ENCODE measurements around the gene MS4A18. TPM values are rescaled to one million over a fixed set of nuclear protein-coding genes. Genes with fewer than 3 reads are reported as not detected.

The MS4A18 gene
- total and polyA plus RNA-seq, 4 donors: not detected

GRCh38 chr11:60767388-60767811, 42.9 kb downstream of the MS4A18 start:
- intact Hi-C loops (cut with DNase I): no loop called here
- no peak overlapping the region for H3K4me3 ChIP-seq (ENCODE audit: low read length in 2 of 2)
- no peak overlapping the region for H3K27ac ChIP-seq (ENCODE audit: low read depth in 1 of 2, low read length in 2 of 2)
- no peaks in the 10 kb centered on the region for H3K4me1 ChIP-seq (ENCODE audit: control insufficient read depth in 1 of 2, insufficient read depth in 2 of 2, low read length in 2 of 2)
- ATAC-seq (ENCODE audit: low FRiP score) (no peak), DNase-seq (peak in 1 of 2 donors; percentile 45)
- 27 to 29% methylated on average over 26 of the region's 26 CpGs for WGBS, 2 donors
- no peaks in the 10 kb centered on the region for H3K36me3 ChIP-seq (ENCODE audit: control insufficient read depth in 1 of 2, insufficient read depth in 2 of 2, low read length in 1 of 2)
- no peaks in the 10 kb centered on the region for H3K9me3 ChIP-seq (ENCODE audit: control insufficient read depth, low read length)
- peaks cover 0 to 2% of the 10 kb centered on the region in 2 donors for H3K27me3 ChIP-seq (ENCODE audit: control insufficient read depth in 1 of 2, insufficient read depth in 2 of 2, low read length in 1 of 2)

GRCh38 chr11:60768202-60768601, 43.7 kb downstream of the MS4A18 start:
- H3K4me3 ChIP-seq (ENCODE audit: low read length in 2 of 2): no peak overlapping the region
- intact Hi-C loops (cut with DNase I): no loop called here
- no peak overlapping the region for H3K27ac ChIP-seq (ENCODE audit: low read depth in 1 of 2, low read length in 2 of 2)
- H3K27me3 ChIP-seq (ENCODE audit: control insufficient read depth in 1 of 2, insufficient read depth in 2 of 2, low read length in 1 of 2): peaks cover 0 to 2% of the 10 kb centered on the region in 2 donors
- no peaks in the 10 kb centered on the region for H3K9me3 ChIP-seq (ENCODE audit: control insufficient read depth, low read length)
- DNase-seq (peak in 1 of 2 donors; percentile 55), ATAC-seq (ENCODE audit: low FRiP score) (no peak)
- H3K36me3 ChIP-seq (ENCODE audit: control insufficient read depth in 1 of 2, insufficient read depth in 2 of 2, low read length in 1 of 2): no peaks in the 10 kb centered on the region
- no peaks in the 10 kb centered on the region for H3K4me1 ChIP-seq (ENCODE audit: control insufficient read depth in 1 of 2, insufficient read depth in 2 of 2, low read length in 2 of 2)
- WGBS, 2 donors: 93 to 94% methylated on average over 8 of the region's 8 CpGs

- no peaks in the 10 kb centered on the region for H3K4me1 ChIP-seq (ENCODE audit: control insufficient read depth in 1 of 2, insufficient read depth in 2 of 2, low read length in 2 of 2)
- peaks cover 0 to 2% of the 10 kb centered on the region in 2 donors for H3K27me3 ChIP-seq (ENCODE audit: control insufficient read depth in 1 of 2, insufficient read depth in 2 of 2, low read length in 1 of 2)
- ATAC-seq (ENCODE audit: low FRiP score) (no peak), DNase-seq (peak in 1 of 2 donors; percentile 30)
- no peaks in the 10 kb centered on the region for H3K36me3 ChIP-seq (ENCODE audit: control insufficient read depth in 1 of 2, insufficient read depth in 2 of 2, low read length in 1 of 2)
- H3K4me3 ChIP-seq (ENCODE audit: low read length in 2 of 2): no peak overlapping the region
- no peaks in the 10 kb centered on the region for H3K9me3 ChIP-seq (ENCODE audit: control insufficient read depth, low read length)
- WGBS, 2 donors: 64 to 71% methylated on average over 4 of the region's 4 CpGs
- intact Hi-C loops (cut with DNase I): no loop called here
- no peak overlapping the region for H3K27ac ChIP-seq (ENCODE audit: low read depth in 1 of 2, low read length in 2 of 2)
These were observed 44.8 kb downstream of the MS4A18 start for GRCh38 chr11:60769273-60769672.

GRCh38 chr11:60769811-60770210, 45.3 kb downstream of the MS4A18 start:
- no peak overlapping the region for H3K27ac ChIP-seq (ENCODE audit: low read depth in 1 of 2, low read length in 2 of 2)
- ATAC-seq (ENCODE audit: low FRiP score) (no peak), DNase-seq (peak in 1 of 2 donors; percentile 57)
- intact Hi-C loops (cut with DNase I): no loop called here
- H3K4me1 ChIP-seq (ENCODE audit: control insufficient read depth in 1 of 2, insufficient read depth in 2 of 2, low read length in 2 of 2): no peaks in the 10 kb centered on the region
- WGBS, 2 donors: 86 to 90% methylated on average over 11 of the region's 11 CpGs
- H3K4me3 ChIP-seq (ENCODE audit: low read length in 2 of 2): no peak overlapping the region
- no peaks in the 10 kb centered on the region for H3K9me3 ChIP-seq (ENCODE audit: control insufficient read depth, low read length)
- H3K27me3 ChIP-seq (ENCODE audit: control insufficient read depth in 1 of 2, insufficient read depth in 2 of 2, low read length in 1 of 2): peaks cover 0 to 2% of the 10 kb centered on the region in 2 donors
- no peaks in the 10 kb centered on the region for H3K36me3 ChIP-seq (ENCODE audit: control insufficient read depth in 1 of 2, insufficient read depth in 2 of 2, low read length in 1 of 2)

- peak in 1 of 2 donors; percentile 55 for DNase-seq
- no peaks in the 10 kb centered on the region for H3K4me1 ChIP-seq (ENCODE audit: control insufficient read depth in 1 of 2, insufficient read depth in 2 of 2, low read length in 2 of 2)
These were observed 46.6 kb downstream of the MS4A18 start for GRCh38 chr11:60771146-60771545.

GRCh38 chr11:60771879-60772525, 47.5 kb downstream of the MS4A18 start:
- ATAC-seq (ENCODE audit: low FRiP score): no peak
- Histone ChIP-seq H3K4me3 (ENCODE audit: low read length in 2 of 2) (no peak overlapping the region), H3K36me3 (ENCODE audit: control insufficient read depth in 1 of 2, insufficient read depth in 2 of 2, low read length in 1 of 2) (no peaks in the 10 kb centered on the region), H3K27me3 (ENCODE audit: control insufficient read depth in 1 of 2, insufficient read depth in 2 of 2, low read length in 1 of 2) (no peaks in the 10 kb centered on the region), H3K9me3 (ENCODE audit: control insufficient read depth, low read length) (no peaks in the 10 kb centered on the region), H3K27ac (ENCODE audit: low read depth in 1 of 2, low read length in 2 of 2) (no peak overlapping the region), H3K4me1 (ENCODE audit: control insufficient read depth in 1 of 2, insufficient read depth in 2 of 2, low read length in 2 of 2) (no peaks in the 10 kb centered on the region)
- intact Hi-C loops (cut with DNase I): no loop called here
- DNase-seq: peak in 1 of 2 donors; percentile 38
- 87 to 89% methylated on average over 16 of the region's 16 CpGs for WGBS, 2 donors

More at GRCh38 chr11:60771146-60771545, 46.6 kb downstream of the MS4A18 start:
- Histone ChIP-seq H3K9me3 (ENCODE audit: control insufficient read depth, low read length) (no peaks in the 10 kb centered on the region), H3K27me3 (ENCODE audit: control insufficient read depth in 1 of 2, insufficient read depth in 2 of 2, low read length in 1 of 2) (peaks cover 0 to 2% of the 10 kb centered on the region in 2 donors), H3K4me3 (ENCODE audit: low read length in 2 of 2) (no peak overlapping the region), H3K27ac (ENCODE audit: low read depth in 1 of 2, low read length in 2 of 2) (no peak overlapping the region), H3K36me3 (ENCODE audit: control insufficient read depth in 1 of 2, insufficient read depth in 2 of 2, low read length in 1 of 2) (no peaks in the 10 kb centered on the region)
- intact Hi-C loops (cut with DNase I): no loop called here
- ATAC-seq (ENCODE audit: low FRiP score): no peak
- WGBS, 2 donors: 92 to 96% methylated on average over 4 of the region's 4 CpGs

GRCh38 chr11:60772666-60773065, 48.1 kb downstream of the MS4A18 start:
- Histone ChIP-seq H3K4me3 (ENCODE audit: low read length in 2 of 2) (no peak overlapping the region), H3K4me1 (ENCODE audit: control insufficient read depth in 1 of 2, insufficient read depth in 2 of 2, low read length in 2 of 2) (no peaks in the 10 kb centered on the region)
- ATAC-seq (ENCODE audit: low FRiP score): no peak

GRCh38 chr11:60774726-60775125, 50.2 kb downstream of the MS4A18 start:
- Histone ChIP-seq H3K36me3 (ENCODE audit: control insufficient read depth in 1 of 2, insufficient read depth in 2 of 2, low read length in 1 of 2) (no peaks in the 10 kb centered on the region), H3K27me3 (ENCODE audit: control insufficient read depth in 1 of 2, insufficient read depth in 2 of 2, low read length in 1 of 2) (no peaks in the 10 kb centered on the region), H3K4me1 (ENCODE audit: control insufficient read depth in 1 of 2, insufficient read depth in 2 of 2, low read length in 2 of 2) (no peaks in the 10 kb centered on the region), H3K9me3 (ENCODE audit: control insufficient read depth, low read length) (no peaks in the 10 kb centered on the region), H3K4me3 (ENCODE audit: low read length in 2 of 2) (no peak overlapping the region), H3K27ac (ENCODE audit: low read depth in 1 of 2, low read length in 2 of 2) (no peak overlapping the region)
- intact Hi-C loops (cut with DNase I): loop anchor here (5.0 kb wide), 2 partner anchors 123 to 128 kb away; no protein-coding TSS in a partner anchor
- no peak for ATAC-seq (ENCODE audit: low FRiP score)
- DNase-seq: peak in 1 of 2 donors; percentile 62
- 77 to 84% methylated on average over 13 of the region's 13 CpGs for WGBS, 2 donors

More at GRCh38 chr11:60772666-60773065, 48.1 kb downstream of the MS4A18 start:
- Histone ChIP-seq H3K27ac (ENCODE audit: low read depth in 1 of 2, low read length in 2 of 2) (no peak overlapping the region), H3K9me3 (ENCODE audit: control insufficient read depth, low read length) (no peaks in the 10 kb centered on the region), H3K36me3 (ENCODE audit: control insufficient read depth in 1 of 2, insufficient read depth in 2 of 2, low read length in 1 of 2) (no peaks in the 10 kb centered on the region), H3K27me3 (ENCODE audit: control insufficient read depth in 1 of 2, insufficient read depth in 2 of 2, low read length in 1 of 2) (no peaks in the 10 kb centered on the region)
- intact Hi-C loops (cut with DNase I): no loop called here
- WGBS, 2 donors: 93 to 98% methylated on average over 6 to 8 of the region's 8 CpGs
- DNase-seq: peak in 1 of 2 donors; percentile 55

- WGBS, 2 donors: 1 to 4% methylated on average over 15 of the region's 15 CpGs
- no peak overlapping the region for H3K27ac ChIP-seq (ENCODE audit: low read depth in 1 of 2, low read length in 2 of 2)
- no peaks in the 10 kb centered on the region for H3K4me1 ChIP-seq (ENCODE audit: control insufficient read depth in 1 of 2, insufficient read depth in 2 of 2, low read length in 2 of 2)
- no peaks in the 10 kb centered on the region for H3K36me3 ChIP-seq (ENCODE audit: control insufficient read depth in 1 of 2, insufficient read depth in 2 of 2, low read length in 1 of 2)
- H3K9me3 ChIP-seq (ENCODE audit: control insufficient read depth, low read length): no peaks in the 10 kb centered on the region
- peak; percentile 87 to 91 for DNase-seq
- ATAC-seq (ENCODE audit: low FRiP score): peak; percentile 86
- H3K27me3 ChIP-seq (ENCODE audit: control insufficient read depth in 1 of 2, insufficient read depth in 2 of 2, low read length in 1 of 2): no peaks in the 10 kb centered on the region
- no peak overlapping the region for H3K4me3 ChIP-seq (ENCODE audit: low read length in 2 of 2)
- intact Hi-C loops (cut with DNase I): loop anchor here (5.0 kb wide), 2 partner anchors 122 to 127 kb away; no protein-coding TSS in a partner anchor
These were observed 51.0 kb downstream of the MS4A18 start for GRCh38 chr11:60775420-60775961.
